H9 (cell line): ENCODE results near the gene CEP164. TPM values are rescaled to one million over a fixed set of nuclear protein-coding genes. Genes with fewer than 3 reads are reported as not detected.

ENCODE experiments used
- DNase-seq: peaks from one replicate; pipeline ENCODE4 v3.0.0-alpha.2; 2017
- H2AFZ ChIP-seq: one replicate; pipeline ENCODE4 v1.6.1; 2013; ENCODE audit warnings: mild to moderate bottlenecking, low read length, control low read depth, moderate library complexity
- H2AK5ac ChIP-seq: 2 replicates; pipeline ENCODE4 v1.6.1; 2013; ENCODE audit warnings: low read length, control low read depth, mixed read lengths; ENCODE audit not compliant: insufficient read length
- H2BK120ac ChIP-seq: one replicate; pipeline ENCODE4 v1.6.1; 2013; ENCODE audit warnings: low read depth, mild to moderate bottlenecking, low read length, control low read depth, inconsistent platforms; ENCODE audit not compliant: poor library complexity, severe bottlenecking
- H2BK12ac ChIP-seq: 2 replicates; pipeline ENCODE4 v1.6.1; 2013; ENCODE audit warnings: low read length, control low read depth, mixed read lengths, low read depth; ENCODE audit not compliant: insufficient read length
- H2BK15ac ChIP-seq: 2 replicates; pipeline ENCODE4 v1.6.1; 2013; ENCODE audit warnings: low read depth, low read length, control low read depth
- H2BK20ac ChIP-seq: one replicate; pipeline ENCODE4 v1.6.1; 2013; ENCODE audit warnings: low read depth, mild to moderate bottlenecking, low read length, control low read depth, inconsistent platforms; ENCODE audit not compliant: poor library complexity, severe bottlenecking
- H2BK5ac ChIP-seq: 2 replicates; pipeline ENCODE4 v1.6.1; 2013; ENCODE audit warnings: low read length, control low read depth, mixed read lengths; ENCODE audit not compliant: insufficient read length
- H3K14ac ChIP-seq: 2 replicates; pipeline ENCODE4 v1.6.1; 2013; ENCODE audit warnings: low read length, control low read depth; ENCODE audit not compliant: insufficient read depth
- H3K18ac ChIP-seq: 2 replicates; pipeline ENCODE4 v1.6.1; 2013; ENCODE audit warnings: low read depth, mild to moderate bottlenecking, mixed read lengths, low read length, control low read depth; ENCODE audit not compliant: insufficient read length
- H3K23ac ChIP-seq: 2 replicates; pipeline ENCODE4 v1.6.1; 2013; ENCODE audit warnings: low read length, control low read depth, mixed read lengths, low read depth; ENCODE audit not compliant: insufficient read length
- H3K23me2 ChIP-seq: 2 replicates; pipeline ENCODE4 v1.6.1; 2013; ENCODE audit warnings: low read depth, mild to moderate bottlenecking, mixed read lengths, low read length, control low read depth; ENCODE audit not compliant: insufficient read length, poor library complexity, severe bottlenecking
- H3K27ac ChIP-seq: 2 replicates; pipeline ENCODE4 v1.5.1; 2013; ENCODE audit warnings: low read length, control low read depth, mixed read lengths, low read depth; ENCODE audit not compliant: insufficient read length
- H3K27me3 ChIP-seq: 2 replicates; pipeline ENCODE4 v1.6.1; 2013; ENCODE audit warnings: low read length, control low read depth, inconsistent platforms; ENCODE audit not compliant: insufficient read depth
- H3K4ac ChIP-seq: 2 replicates; pipeline ENCODE4 v1.6.1; 2013; ENCODE audit warnings: low read depth, mild to moderate bottlenecking, control low read depth, inconsistent platforms, low read length, moderate library complexity
- H3K4me1 ChIP-seq: 2 replicates; pipeline ENCODE4 v1.6.1; 2013; ENCODE audit warnings: low read length, control low read depth, inconsistent platforms; ENCODE audit not compliant: insufficient read depth
- H3K4me2 ChIP-seq: 2 replicates; pipeline ENCODE4 v1.6.1; 2013; ENCODE audit warnings: low read length, control low read depth, mixed read lengths; ENCODE audit not compliant: insufficient read length, insufficient read depth
- H3K56ac ChIP-seq: 2 replicates; pipeline ENCODE4 v1.6.1; 2013; ENCODE audit warnings: low read depth, mild to moderate bottlenecking, mixed read lengths, low read length, control low read depth; ENCODE audit not compliant: insufficient read length
- H3K79me1 ChIP-seq: 2 replicates; pipeline ENCODE4 v1.6.1; 2013; ENCODE audit warnings: low read depth, mild to moderate bottlenecking, moderate library complexity, low read length, control low read depth, inconsistent platforms; ENCODE audit not compliant: insufficient read depth, poor library complexity, severe bottlenecking
- H3K79me2 ChIP-seq: 2 replicates; pipeline ENCODE4 v1.6.1; 2013; ENCODE audit warnings: low read length, control low read depth, inconsistent platforms; ENCODE audit not compliant: insufficient read depth
- H3K9ac ChIP-seq: 2 replicates; pipeline ENCODE4 v1.6.1; 2013; ENCODE audit warnings: low read length, control low read depth, mixed read lengths; ENCODE audit not compliant: insufficient read length; ENCODE audit errors: extremely low read depth
- H3K9me3 ChIP-seq: one replicate; pipeline ENCODE4 v1.6.1; 2013; ENCODE audit warnings: low read depth, low read length, inconsistent platforms; ENCODE audit not compliant: control insufficient read depth
- H3T11ph ChIP-seq: one replicate; pipeline ENCODE4 v1.6.1; 2013; ENCODE audit warnings: mild to moderate bottlenecking, low read length, control low read depth, inconsistent platforms
- H4K20me1 ChIP-seq: one replicate; pipeline ENCODE4 v1.6.1; 2013; ENCODE audit not compliant: control insufficient read depth, insufficient read length, insufficient read depth
- H4K5ac ChIP-seq: 2 replicates; pipeline ENCODE4 v1.6.1; 2013; ENCODE audit warnings: low read depth, mild to moderate bottlenecking, mixed read lengths, low read length, control low read depth; ENCODE audit not compliant: insufficient read length
- H4K8ac ChIP-seq: replicated peaks from 2 replicates; pipeline ENCODE4 v1.6.1; 2013; ENCODE audit warnings: low read length, control low read depth, mixed read lengths, low read depth; ENCODE audit not compliant: insufficient read length
- H4K91ac ChIP-seq: 2 replicates; pipeline ENCODE4 v1.6.1; 2013; ENCODE audit warnings: low read depth, mild to moderate bottlenecking, moderate library complexity, mixed read lengths, low read length, control low read depth; ENCODE audit not compliant: insufficient read length
- H3K27ac Mint-ChIP-seq, 3 experiments: 2 replicates in 2 of 3; 3 replicates in 1 of 3; pipeline ENCODE4 v1.8.0; 2020 to 2021; ENCODE audit warnings: mixed read lengths in 3 of 3, mild to moderate bottlenecking in 1 of 3, moderate library complexity in 1 of 3
- H3K27me3 Mint-ChIP-seq: 2 replicates; pipeline ENCODE4 v1.8.0; 2021; ENCODE audit warnings: low read depth, mild to moderate bottlenecking, moderate library complexity, mixed read lengths
- H3K36me3 Mint-ChIP-seq, 3 experiments: 2 replicates in 2 of 3; 3 replicates in 1 of 3; pipeline ENCODE4 v1.8.0; 2020 to 2021; ENCODE audit warnings: low read depth in 3 of 3, mixed read lengths in 3 of 3; ENCODE audit not compliant: insufficient read depth in 1 of 3
- H3K4me1 Mint-ChIP-seq, 2 experiments: 2 replicates each; pipeline ENCODE4 v1.8.0; 2020; ENCODE audit warnings: mixed read lengths in 2 of 2
- H3K4me3 Mint-ChIP-seq, 2 experiments: 2 replicates in 1 of 2; 3 replicates in 1 of 2; pipeline ENCODE4 v1.8.0; 2020 to 2021; ENCODE audit warnings: mild to moderate bottlenecking in 2 of 2, mixed read lengths in 2 of 2, moderate library complexity in 1 of 2
- H3K9me3 Mint-ChIP-seq, 2 experiments: 2 replicates in 1 of 2; 3 replicates in 1 of 2; pipeline ENCODE4 v1.8.0; 2020; ENCODE audit warnings: mild to moderate bottlenecking in 2 of 2, mixed read lengths in 2 of 2, moderate library complexity in 1 of 2
- CTCF ChIP-seq: fragments of 200-600 bp; sonication (generic); conservative IDR thresholded peaks from 3 replicates; pipeline ENCODE4 v1.8.0; 2021; ENCODE audit warnings: antibody characterized with exemption, mild to moderate bottlenecking
- WGBS: extraction: QIAGEN DNeasy Blood & Tissue Kit; methylation state at CpG from one replicate; pipeline ENCODE4 v1.1.7; 2013; ENCODE audit warnings: missing lambda C conversion rate, low lambda C conversion rate, mixed read lengths; ENCODE audit not compliant: insufficient read length; ENCODE audit errors: extremely low coverage; 5-methylcytosine and 5-hydroxymethylcytosine counted together
- total RNA-seq: library from RNA; stranded (reverse); gene quantifications from 2 replicates; pipeline ENCODE4 v1.2.1, GENCODE V29; 2021

The CEP164 gene
- total RNA-seq, 1 experiment from 2014 or later, result 24.9 TPM

- Histone ChIP-seq H3K27me3 (no peaks in the 10 kb centered on the region), H3K23ac (no peak overlapping the region), H2BK20ac (no peak overlapping the region), H3K27ac (no peak overlapping the region), H3K4me1 (no peaks in the 10 kb centered on the region), H2AFZ (no peak overlapping the region), H3K79me1 (no peaks in the 10 kb centered on the region), H3K18ac (no peak overlapping the region), H4K8ac (no peak overlapping the region), H3K4me2 (no peak overlapping the region), H2BK120ac (no peak overlapping the region), H3K79me2 (no peaks in the 10 kb centered on the region), H3K56ac (no peak overlapping the region), H3K4ac (no peak overlapping the region), H4K91ac (no peak overlapping the region), H3K9me3 (no peaks in the 10 kb centered on the region), H3T11ph (no peak overlapping the region), H2BK15ac (no peak overlapping the region), H2AK5ac (no peak overlapping the region), H2BK12ac (no peak overlapping the region), H3K23me2 (no peaks in the 10 kb centered on the region), H3K14ac (no peak overlapping the region; the same call in 1 of the 2 replicates), H4K20me1 (no peaks in the 10 kb centered on the region), H2BK5ac (no peak overlapping the region), H4K5ac (no peak overlapping the region), H3K9ac (no peak overlapping the region)
- no peak overlapping the region for H3K27ac Mint-ChIP-seq
- peaks cover 28% of the 10 kb centered on the region for H3K27me3 Mint-ChIP-seq
- H3K4me3 Mint-ChIP-seq, result no peak overlapping the region
- no peaks in the 10 kb centered on the region for H3K9me3 Mint-ChIP-seq
- no peaks in the 10 kb centered on the region; a peak in 1 of 7 replicates for H3K36me3 Mint-ChIP-seq
- H3K4me1 Mint-ChIP-seq, result peaks cover 8 to 26% of the 10 kb centered on the region in 2 experiments
- no CpG with 5 or more reads among the region's 14 CpGs for WGBS
- TF ChIP-seq CTCF, result no peak
- no peak for DNase-seq
Measured at GRCh38 chr11:117423046-117423575, 95.5 kb downstream of the CEP164 start.
